GM21619 (cell line): ENCODE results near the gene SMYD3.
"Not testable (repeated sequence)": the region's sequence is repeated elsewhere in the genome, so short reads cannot be mapped to it uniquely, and the experiment has no call there.

ENCODE experiments used
- ATAC-seq: cut with Tn5 transposase; IDR thresholded peaks from one replicate; pipeline ENCODE4 v1.9.1; 2021; ENCODE audit not compliant: unreplicated experiment

SMYD3 gene

GRCh38 chr1:246040200-246040890, 466.7 kb downstream of the SMYD3 start:
- no peak for ATAC-seq

- ATAC-seq: no peak
These were observed 467.5 kb downstream of the SMYD3 start for GRCh38 chr1:246039584-246039983.

GRCh38 chr1:246037832-246038231, 469.2 kb downstream of the SMYD3 start:
- no peak for ATAC-seq

DNA sequence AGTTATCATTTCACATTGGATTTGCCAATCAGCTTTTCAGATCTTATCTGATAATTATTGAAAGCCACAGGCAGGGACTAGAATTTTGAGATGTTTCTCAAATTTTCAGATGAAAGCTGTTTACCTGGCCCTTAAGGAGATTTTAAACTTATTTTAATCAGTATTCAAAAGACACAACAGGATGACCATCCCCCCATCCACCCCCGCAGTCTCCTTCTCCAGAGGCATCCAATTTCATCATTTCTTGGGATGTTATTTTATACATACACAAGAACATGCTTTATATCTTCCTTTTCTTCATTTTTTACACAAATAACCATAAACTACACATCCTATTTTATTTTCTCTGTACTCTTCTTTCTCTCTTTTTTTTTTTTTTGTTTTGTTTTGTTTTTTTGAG, 470.9 kb downstream of the SMYD3 start:
- no peak for ATAC-seq

- ATAC-seq: no peak
These were observed 472.0 kb downstream of the SMYD3 start for GRCh38 chr1:246035060-246035541.

- no peak for ATAC-seq
These were observed 472.4 kb downstream of the SMYD3 start for GRCh38 chr1:246034630-246035029.

- ATAC-seq: no peak
These were observed 474.1 kb downstream of the SMYD3 start for GRCh38 chr1:246032984-246033383.

- ATAC-seq: no peak
These were observed 475.0 kb downstream of the SMYD3 start for GRCh38 chr1:246032031-246032551.

- no peak for ATAC-seq
These were observed 477.5 kb downstream of the SMYD3 start for GRCh38 chr1:246029616-246030015.

GRCh38 chr1:246024118-246024517, 483.0 kb downstream of the SMYD3 start:
- ATAC-seq: not testable (repeated sequence)

DNA sequence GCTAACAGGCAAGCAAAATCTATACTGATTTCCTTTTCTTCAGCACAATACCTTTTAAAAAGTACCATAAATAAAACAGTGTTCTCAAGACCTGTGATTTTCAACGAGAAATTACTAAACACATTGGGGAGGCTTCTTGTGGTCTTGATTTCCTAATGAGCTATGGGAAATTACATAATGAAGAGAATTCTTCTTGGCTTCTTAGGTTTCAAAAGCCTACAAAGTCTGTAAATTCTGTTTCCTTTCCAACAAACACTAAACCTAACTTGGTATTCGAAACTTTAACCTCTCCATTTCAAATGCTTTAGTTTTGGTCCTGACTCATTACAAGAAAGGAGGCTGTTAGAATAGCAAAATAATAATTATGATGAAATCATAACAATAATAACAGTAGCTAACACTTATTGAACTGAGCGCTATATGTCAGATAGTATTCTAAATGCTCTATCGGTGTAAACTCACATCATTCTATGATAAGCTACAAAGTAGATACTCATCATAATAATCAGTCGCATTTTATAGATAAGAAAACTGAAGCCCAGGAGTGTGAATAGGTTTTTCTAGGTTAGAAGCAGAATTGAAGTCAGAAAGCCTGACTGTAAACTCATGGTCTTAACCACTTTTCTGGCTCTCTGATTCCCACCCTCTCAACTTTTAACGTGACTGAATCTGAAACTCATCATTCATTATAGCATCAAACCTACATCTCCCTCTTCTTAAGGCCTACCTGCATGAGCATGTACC, 486.7 kb downstream of the SMYD3 start:
- ATAC-seq: peak; percentile 78

DNA sequence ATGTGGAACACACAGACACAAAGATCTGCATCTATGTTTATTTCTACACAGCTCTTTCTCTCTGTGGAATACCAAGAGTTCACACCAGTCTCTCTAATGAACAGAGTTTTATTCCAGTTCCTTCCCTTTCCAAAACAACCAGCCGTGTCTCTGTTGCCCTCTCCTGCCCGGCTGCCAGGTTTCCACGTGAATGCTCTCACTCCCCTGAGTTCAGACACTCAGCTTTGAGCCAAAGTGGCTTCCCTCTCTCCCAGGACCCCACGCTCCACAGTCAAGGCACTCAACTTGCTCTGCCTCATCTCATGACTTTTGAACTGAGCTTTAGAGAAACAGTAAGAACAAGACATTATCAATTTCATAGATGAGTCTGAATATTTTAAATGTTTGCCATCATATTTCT, 488.9 kb downstream of the SMYD3 start:
- ATAC-seq: no peak

DNA sequence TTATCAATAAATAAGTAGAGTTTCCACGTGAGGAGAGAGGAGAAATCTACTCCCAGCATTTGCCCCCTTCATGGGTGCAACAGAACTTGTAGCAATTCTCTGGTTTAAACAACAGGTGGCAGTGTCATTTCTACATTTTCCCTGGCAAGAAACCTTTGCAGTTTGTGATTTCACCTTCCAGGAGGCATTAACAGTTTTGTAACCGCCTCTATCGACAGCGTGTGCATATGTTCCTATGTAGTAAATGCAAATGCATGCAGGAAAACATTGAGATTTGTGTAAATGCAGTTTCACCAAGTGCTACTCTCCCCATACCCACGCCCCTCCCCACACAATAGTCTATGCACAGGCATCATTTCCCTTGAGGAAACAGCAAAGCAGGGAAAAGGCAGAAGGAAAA, 494.7 kb downstream of the SMYD3 start:
- no peak for ATAC-seq

DNA sequence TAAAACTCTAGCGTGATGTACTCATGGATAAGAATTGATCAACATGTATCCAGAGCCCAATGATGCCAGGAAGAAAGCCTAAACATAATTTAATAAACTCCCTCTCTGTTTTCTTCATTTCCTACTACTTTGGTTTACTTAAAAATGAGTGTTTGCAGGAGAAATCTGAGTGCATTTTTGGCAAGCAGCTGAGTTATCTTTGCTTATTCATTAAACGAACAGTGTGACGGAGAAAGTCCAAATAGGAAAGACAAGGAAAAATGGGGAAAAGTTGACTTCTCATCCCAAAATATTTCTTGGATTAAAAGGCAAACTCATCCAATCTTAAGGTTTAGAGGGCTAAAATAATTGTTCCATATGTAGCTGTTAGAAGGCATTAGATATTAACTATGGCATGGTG, 496.7 kb downstream of the SMYD3 start:
- ATAC-seq: no peak

- ATAC-seq: no peak
These were observed 498.7 kb downstream of the SMYD3 start for GRCh38 chr1:246008363-246008831.

GRCh38 chr1:246005067-246005466, 502.0 kb downstream of the SMYD3 start:
- no peak for ATAC-seq

- ATAC-seq: no peak
These were observed 502.8 kb downstream of the SMYD3 start for GRCh38 chr1:246004301-246004700.

- no peak for ATAC-seq
These were observed 503.7 kb downstream of the SMYD3 start for GRCh38 chr1:246003442-246003730.

- ATAC-seq: peak; percentile 63
These were observed 504.2 kb downstream of the SMYD3 start for GRCh38 chr1:246002725-246003441.

DNA sequence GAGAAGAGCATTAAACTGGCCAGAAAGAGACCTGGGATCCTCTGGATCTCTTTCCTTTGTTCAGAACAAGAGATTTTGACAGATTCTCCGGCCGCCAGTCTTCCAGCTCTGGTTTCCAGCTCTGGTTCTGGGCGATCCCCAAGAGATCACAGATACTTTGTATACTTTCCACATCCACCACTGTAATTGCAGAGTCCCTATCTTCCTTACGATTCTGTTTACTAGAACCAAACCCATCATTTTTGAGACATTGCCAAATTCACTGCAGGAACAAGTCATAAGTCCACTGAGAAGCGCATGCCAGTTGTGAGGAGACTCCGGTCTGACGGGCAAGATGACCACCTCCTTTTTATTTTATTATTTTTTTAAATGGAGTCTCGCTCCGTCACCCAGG, 505.2 kb downstream of the SMYD3 start:
- no peak for ATAC-seq

- ATAC-seq: no peak
These were observed 505.8 kb downstream of the SMYD3 start for GRCh38 chr1:246001142-246001836.
